Mucosa of rectum (tissue), 2 donors: Measurements from ENCODE around the gene SGCD.

Experiments used
- H3K27ac ChIP-seq, 2 donors: one replicate each; pipeline ENCODE4 v1.7.0; 2013; ENCODE audit warnings: inconsistent platforms in 2 of 2, low read depth in 2 of 2, low read length in 2 of 2
- H3K27me3 ChIP-seq, 2 donors: one replicate each; pipeline ENCODE4 v1.7.0; 2013; ENCODE audit warnings: low read length in 2 of 2; ENCODE audit not compliant: control insufficient read depth in 2 of 2, insufficient read depth in 2 of 2
- H3K36me3 ChIP-seq, 2 donors: one replicate each; pipeline ENCODE4 v1.7.0; 2013; ENCODE audit warnings: low read length in 2 of 2; ENCODE audit not compliant: control insufficient read depth in 2 of 2, insufficient read depth in 2 of 2
- H3K4me1 ChIP-seq, 2 donors: one replicate each; pipeline ENCODE4 v1.7.0; 2013; ENCODE audit warnings: low read length in 2 of 2, mild to moderate bottlenecking in 1 of 2; ENCODE audit not compliant: control insufficient read depth in 2 of 2, insufficient read depth in 2 of 2
- H3K4me3 ChIP-seq, 2 donors: one replicate each; pipeline ENCODE4 v1.7.0; 2013; ENCODE audit warnings: low read length in 2 of 2
- H3K9ac ChIP-seq, 2 donors: one replicate each; pipeline ENCODE4 v1.7.0; 2013; ENCODE audit warnings: low read length in 2 of 2, low read depth in 1 of 2, mild to moderate bottlenecking in 1 of 2
- H3K9me3 ChIP-seq, 2 donors: one replicate each; pipeline ENCODE4 v1.7.0; 2013; ENCODE audit warnings: low read length in 2 of 2; ENCODE audit not compliant: control insufficient read depth in 2 of 2
- donor health status: healthy.
- donor health status: Normal muscosa, but diverticular disease.

SGCD gene

GRCh38 chr5:156585999-156586398, 259.0 kb downstream of the SGCD start:
- H3K9ac ChIP-seq = no peak overlapping the region
- H3K27ac ChIP-seq = no peak overlapping the region
- no peaks in the 10 kb centered on the region for H3K9me3 ChIP-seq
- no peaks in the 10 kb centered on the region for H3K36me3 ChIP-seq
- H3K4me3 ChIP-seq = no peak overlapping the region
- no peaks in the 10 kb centered on the region for H3K27me3 ChIP-seq
- no peaks in the 10 kb centered on the region for H3K4me1 ChIP-seq

- no peaks in the 10 kb centered on the region for H3K36me3 ChIP-seq
- no peaks in the 10 kb centered on the region for H3K4me1 ChIP-seq
- H3K27me3 ChIP-seq = no peaks in the 10 kb centered on the region
- no peak overlapping the region for H3K4me3 ChIP-seq
- no peak overlapping the region for H3K9ac ChIP-seq
- no peaks in the 10 kb centered on the region for H3K9me3 ChIP-seq
- H3K27ac ChIP-seq = no peak overlapping the region
Observed at GRCh38 chr5:156587012-156587411, 260.0 kb downstream of the SGCD start.

- no peaks in the 10 kb centered on the region for H3K27me3 ChIP-seq
- no peak overlapping the region for H3K4me3 ChIP-seq
- H3K36me3 ChIP-seq = no peaks in the 10 kb centered on the region
- H3K9me3 ChIP-seq = no peaks in the 10 kb centered on the region
- H3K4me1 ChIP-seq = no peaks in the 10 kb centered on the region
- no peak overlapping the region for H3K27ac ChIP-seq
- no peak overlapping the region for H3K9ac ChIP-seq
Observed at GRCh38 chr5:156588306-156588705, 261.3 kb downstream of the SGCD start.

- Histone ChIP-seq H3K9me3 (no peaks in the 10 kb centered on the region), H3K36me3 (no peaks in the 10 kb centered on the region), H3K4me1 (no peaks in the 10 kb centered on the region), H3K4me3 (no peak overlapping the region), H3K9ac (no peak overlapping the region), H3K27me3 (no peaks in the 10 kb centered on the region), H3K27ac (no peak overlapping the region)
Observed at GRCh38 chr5:156589104-156589945, 262.4 kb downstream of the SGCD start.

- Histone ChIP-seq H3K36me3 (no peaks in the 10 kb centered on the region), H3K27me3 (no peaks in the 10 kb centered on the region), H3K9me3 (no peaks in the 10 kb centered on the region), H3K27ac (no peak overlapping the region), H3K4me1 (no peaks in the 10 kb centered on the region), H3K9ac (no peak overlapping the region), H3K4me3 (no peak overlapping the region)
Observed at GRCh38 chr5:156589946-156590216, 262.9 kb downstream of the SGCD start.

GRCh38 chr5:156590978-156591377, 264.0 kb downstream of the SGCD start:
- Histone ChIP-seq H3K9ac (no peak overlapping the region), H3K4me1 (no peaks in the 10 kb centered on the region), H3K27ac (no peak overlapping the region), H3K36me3 (no peaks in the 10 kb centered on the region), H3K9me3 (no peaks in the 10 kb centered on the region), H3K27me3 (no peaks in the 10 kb centered on the region), H3K4me3 (no peak overlapping the region)

- Histone ChIP-seq H3K9me3 (no peaks in the 10 kb centered on the region), H3K27me3 (no peaks in the 10 kb centered on the region), H3K36me3 (no peaks in the 10 kb centered on the region), H3K4me3 (no peak overlapping the region), H3K27ac (no peak overlapping the region), H3K4me1 (no peaks in the 10 kb centered on the region), H3K9ac (no peak overlapping the region)
Observed at GRCh38 chr5:156591631-156592030, 264.7 kb downstream of the SGCD start.

GRCh38 chr5:156593546-156593945, 266.6 kb downstream of the SGCD start:
- Histone ChIP-seq H3K9me3 (no peaks in the 10 kb centered on the region), H3K27me3 (no peaks in the 10 kb centered on the region), H3K27ac (no peak overlapping the region), H3K4me1 (no peaks in the 10 kb centered on the region), H3K9ac (no peak overlapping the region), H3K4me3 (no peak overlapping the region), H3K36me3 (no peaks in the 10 kb centered on the region)

GRCh38 chr5:156594406-156594805, 267.4 kb downstream of the SGCD start:
- H3K27ac ChIP-seq = no peak overlapping the region

GRCh38 chr5:156595132-156595787, 268.3 kb downstream of the SGCD start:
- Histone ChIP-seq H3K36me3 (no peaks in the 10 kb centered on the region), H3K4me3 (no peak overlapping the region), H3K4me1 (no peaks in the 10 kb centered on the region), H3K27ac (no peak overlapping the region), H3K27me3 (no peaks in the 10 kb centered on the region), H3K9me3 (no peaks in the 10 kb centered on the region), H3K9ac (no peak overlapping the region)

More at GRCh38 chr5:156594406-156594805, 267.4 kb downstream of the SGCD start:
- no peak overlapping the region for H3K9ac ChIP-seq
- H3K4me1 ChIP-seq = no peaks in the 10 kb centered on the region
- H3K9me3 ChIP-seq = no peaks in the 10 kb centered on the region
- H3K4me3 ChIP-seq = no peak overlapping the region
- H3K36me3 ChIP-seq = no peaks in the 10 kb centered on the region
- H3K27me3 ChIP-seq = no peaks in the 10 kb centered on the region
